Activated B cell treated with CpG ODN at 0.5 μM for 24 hours (primary cell): ENCODE data around the gene ALKBH5. TPM values are rescaled to one million over a fixed set of nuclear protein-coding genes. Genes with fewer than 3 reads are reported as not detected.

ENCODE experiments used
- ATAC-seq: fragments of 200-7000 bp; cut with Tn5 transposase; one replicate; pipeline ENCODE4 v1.10.0; 2021; ENCODE audit warnings: low read depth, mild to moderate bottlenecking, moderate library complexity
- CTCF ChIA-PET: fragments of 350-600 bp; sonication (Branson Sonifier 250); formaldehyde crosslinking; loops from one replicate; lab custom pipeline; 2021; ENCODE audit warnings: antibody characterized with exemption; lab: Charles Lee
- POLR2A ChIA-PET: fragments of 350-600 bp; sonication (Branson Sonifier 250); formaldehyde crosslinking; loops from one replicate; lab custom pipeline; 2021; ENCODE audit warnings: antibody characterized with exemption; lab: Charles Lee
- DNase-seq: peaks from one replicate; pipeline ENCODE4 v3.0.0; 2022
- H3K27ac Mint-ChIP-seq: one replicate; pipeline ENCODE4 v1.8.0; 2020; ENCODE audit warnings: mixed read lengths
- H3K27me3 Mint-ChIP-seq: one replicate; pipeline ENCODE4 v1.8.0; 2021; ENCODE audit warnings: mixed read lengths
- H3K36me3 Mint-ChIP-seq: one replicate; pipeline ENCODE4 v1.8.0; 2021; ENCODE audit warnings: low read depth, mixed read lengths
- H3K4me1 Mint-ChIP-seq: one replicate; pipeline ENCODE4 v1.8.0; 2021; ENCODE audit warnings: mixed read lengths
- H3K4me3 Mint-ChIP-seq: one replicate; pipeline ENCODE4 v1.8.0; 2020; ENCODE audit warnings: mild to moderate bottlenecking, mixed read lengths
- H3K9me3 Mint-ChIP-seq: one replicate; pipeline ENCODE4 v1.8.0; 2020; ENCODE audit warnings: mixed read lengths
- CTCF ChIP-seq: fragments of 200-600 bp; IDR thresholded peaks from one replicate; pipeline ENCODE4 v1.8.0; 2022; ENCODE audit warnings: antibody characterized with exemption, mild to moderate bottlenecking
- intact Hi-C: fragments of 100-400 bp; cut with micrococcal nuclease; formaldehyde crosslinking; loops from one replicate; pipeline ENCODE4 v1.15.1; 2024
- total RNA-seq: library from RNA; stranded (reverse); gene quantifications from 2 replicates; pipeline ENCODE4 v1.2.3, GENCODE V29; 2022

The ALKBH5 gene
- total RNA-seq, 1 donor from 2014 or later, result 74.6 TPM

GRCh38 chr17:18227635-18228034, 44.0 kb downstream of the ALKBH5 start:
- H3K27me3 Mint-ChIP-seq, result no peaks in the 10 kb centered on the region
- no peak overlapping the region for H3K4me3 Mint-ChIP-seq
- peaks cover 5% of the 10 kb centered on the region for H3K36me3 Mint-ChIP-seq
- POLR2A ChIA-PET, result no interaction called here
- H3K9me3 Mint-ChIP-seq, result no peaks in the 10 kb centered on the region
- no peak for TF ChIP-seq CTCF
- no peak for DNase-seq
- H3K27ac Mint-ChIP-seq, result no peak overlapping the region
- peaks cover 9% of the 10 kb centered on the region for H3K4me1 Mint-ChIP-seq
- CTCF ChIA-PET, result no interaction called here
- intact Hi-C loops, result loop anchor here (5.0 kb wide), 1 partner anchor 555 kb away; the partner anchor contains the start of gene TVP23B
- no peak for ATAC-seq

- Mint-ChIP-seq H3K27me3 (no peaks in the 10 kb centered on the region), H3K27ac (no peak overlapping the region), H3K4me3 (no peak overlapping the region), H3K36me3 (peaks cover 5% of the 10 kb centered on the region), H3K4me1 (peaks cover 9% of the 10 kb centered on the region), H3K9me3 (no peaks in the 10 kb centered on the region)
- DNase-seq, result no peak
- intact Hi-C loops, result loop anchor here (5.0 kb wide), 1 partner anchor 554 kb away; the partner anchor contains the start of gene TVP23B
- ChIA-PET POLR2A (no interaction called here), CTCF (no interaction called here)
- no peak for TF ChIP-seq CTCF
- ATAC-seq, result no peak
Observed at GRCh38 chr17:18228176-18228682, 44.6 kb downstream of the ALKBH5 start.

GRCh38 chr17:18229254-18229653, 45.6 kb downstream of the ALKBH5 start:
- ATAC-seq (no peak), DNase-seq (no peak)
- Mint-ChIP-seq H3K9me3 (no peaks in the 10 kb centered on the region), H3K4me3 (no peak overlapping the region), H3K27ac (no peak overlapping the region), H3K4me1 (peaks cover 9% of the 10 kb centered on the region), H3K27me3 (no peaks in the 10 kb centered on the region), H3K36me3 (peaks cover 7% of the 10 kb centered on the region)
- intact Hi-C loops, result loop anchor here (5.0 kb wide), 1 partner anchor 553 kb away; the partner anchor contains the start of gene TVP23B
- ChIA-PET CTCF (no interaction called here), POLR2A (interaction anchor here (0.6 kb wide), 1 partner anchor 46 kb away, joined by 4 read pairs; no protein-coding TSS in a partner anchor)
- no peak for TF ChIP-seq CTCF

- Mint-ChIP-seq H3K9me3 (no peaks in the 10 kb centered on the region), H3K36me3 (peaks cover 13% of the 10 kb centered on the region), H3K27me3 (no peaks in the 10 kb centered on the region), H3K4me1 (peaks cover 9% of the 10 kb centered on the region), H3K27ac (no peak overlapping the region), H3K4me3 (no peak overlapping the region)
- CTCF ChIA-PET, result no interaction called here
- ATAC-seq (no peak), DNase-seq (no peak)
- no peak for TF ChIP-seq CTCF
- intact Hi-C loops, result loop anchor here (5.0 kb wide), 1 partner anchor 553 kb away; the partner anchor contains the start of gene TVP23B
- POLR2A ChIA-PET, result no interaction called here
Observed at GRCh38 chr17:18229771-18230170, 46.1 kb downstream of the ALKBH5 start.

GRCh38 chr17:18230288-18231141, 46.9 kb downstream of the ALKBH5 start:
- DNase-seq, result no peak
- no peak for ATAC-seq
- Mint-ChIP-seq H3K4me1 (peaks cover 8% of the 10 kb centered on the region), H3K9me3 (no peaks in the 10 kb centered on the region), H3K4me3 (no peak overlapping the region), H3K36me3 (peaks cover 19% of the 10 kb centered on the region), H3K27ac (no peak overlapping the region), H3K27me3 (no peaks in the 10 kb centered on the region)
- no peak for TF ChIP-seq CTCF
- ChIA-PET CTCF (no interaction called here), POLR2A (no interaction called here)
- intact Hi-C loops, result no loop called here
